Muscle layer of colon (tissue), 2 donors: Measurements from ENCODE around the gene C13orf46.

Experiments used
- H3K27ac ChIP-seq: one replicate; pipeline ENCODE4 v1.7.0; 2013; ENCODE audit warnings: low read depth, mild to moderate bottlenecking, low read length, moderate library complexity
- H3K27me3 ChIP-seq, 2 donors: one replicate each; pipeline ENCODE4 v1.7.0; 2013; ENCODE audit warnings: low read length in 2 of 2, mild to moderate bottlenecking in 2 of 2; ENCODE audit not compliant: insufficient read depth in 2 of 2, control insufficient read depth in 1 of 2
- H3K36me3 ChIP-seq: one replicate; pipeline ENCODE4 v1.7.0; 2013; ENCODE audit warnings: mild to moderate bottlenecking, low read length; ENCODE audit not compliant: insufficient read depth
- H3K4me1 ChIP-seq: one replicate; pipeline ENCODE4 v1.7.0; 2013; ENCODE audit warnings: mild to moderate bottlenecking, low read length; ENCODE audit not compliant: insufficient read depth
- H3K4me3 ChIP-seq, 2 donors: one replicate each; pipeline ENCODE4 v1.7.0; 2013; ENCODE audit warnings: low read length in 2 of 2, low read depth in 1 of 2, mild to moderate bottlenecking in 1 of 2, moderate library complexity in 1 of 2
- H3K9ac ChIP-seq: one replicate; pipeline ENCODE4 v1.7.0; 2013; ENCODE audit warnings: low read length
- H3K9me3 ChIP-seq: one replicate; pipeline ENCODE4 v1.7.0; 2013; ENCODE audit warnings: mild to moderate bottlenecking, low read length
- donor health status: abdominal sarcoma.
- donor health status: Adenocarcinoma of cecum.

The C13orf46 gene

DNA sequence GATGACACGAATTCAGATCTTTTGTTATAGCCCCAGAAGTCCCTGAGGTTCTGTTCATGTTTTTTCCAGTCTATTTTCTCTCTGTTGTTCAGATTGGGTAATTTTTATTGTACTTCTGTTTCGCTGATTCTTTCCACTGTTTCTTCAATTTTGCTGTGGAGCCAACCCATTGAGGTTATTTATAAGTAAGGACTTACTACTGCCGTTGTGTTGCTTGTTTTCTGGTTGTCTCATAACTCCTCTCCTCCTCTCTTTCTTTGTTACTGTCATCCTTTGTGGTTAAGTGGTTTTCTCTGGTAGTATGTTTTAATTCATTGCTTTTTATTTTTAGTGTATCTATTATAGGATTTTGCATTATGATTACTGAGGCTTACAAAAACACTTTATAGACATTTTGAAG, 61.3 kb downstream of the C13orf46 start:
- H3K36me3 ChIP-seq: no peaks in the 10 kb centered on the region
- H3K27ac ChIP-seq: no peak overlapping the region
- H3K27me3 ChIP-seq: peaks cover 6 to 21% of the 10 kb centered on the region in 2 donors
- H3K9ac ChIP-seq: no peak overlapping the region
- H3K9me3 ChIP-seq: no peaks in the 10 kb centered on the region
- peaks cover 5% of the 10 kb centered on the region for H3K4me1 ChIP-seq
- no peak overlapping the region for H3K4me3 ChIP-seq

DNA sequence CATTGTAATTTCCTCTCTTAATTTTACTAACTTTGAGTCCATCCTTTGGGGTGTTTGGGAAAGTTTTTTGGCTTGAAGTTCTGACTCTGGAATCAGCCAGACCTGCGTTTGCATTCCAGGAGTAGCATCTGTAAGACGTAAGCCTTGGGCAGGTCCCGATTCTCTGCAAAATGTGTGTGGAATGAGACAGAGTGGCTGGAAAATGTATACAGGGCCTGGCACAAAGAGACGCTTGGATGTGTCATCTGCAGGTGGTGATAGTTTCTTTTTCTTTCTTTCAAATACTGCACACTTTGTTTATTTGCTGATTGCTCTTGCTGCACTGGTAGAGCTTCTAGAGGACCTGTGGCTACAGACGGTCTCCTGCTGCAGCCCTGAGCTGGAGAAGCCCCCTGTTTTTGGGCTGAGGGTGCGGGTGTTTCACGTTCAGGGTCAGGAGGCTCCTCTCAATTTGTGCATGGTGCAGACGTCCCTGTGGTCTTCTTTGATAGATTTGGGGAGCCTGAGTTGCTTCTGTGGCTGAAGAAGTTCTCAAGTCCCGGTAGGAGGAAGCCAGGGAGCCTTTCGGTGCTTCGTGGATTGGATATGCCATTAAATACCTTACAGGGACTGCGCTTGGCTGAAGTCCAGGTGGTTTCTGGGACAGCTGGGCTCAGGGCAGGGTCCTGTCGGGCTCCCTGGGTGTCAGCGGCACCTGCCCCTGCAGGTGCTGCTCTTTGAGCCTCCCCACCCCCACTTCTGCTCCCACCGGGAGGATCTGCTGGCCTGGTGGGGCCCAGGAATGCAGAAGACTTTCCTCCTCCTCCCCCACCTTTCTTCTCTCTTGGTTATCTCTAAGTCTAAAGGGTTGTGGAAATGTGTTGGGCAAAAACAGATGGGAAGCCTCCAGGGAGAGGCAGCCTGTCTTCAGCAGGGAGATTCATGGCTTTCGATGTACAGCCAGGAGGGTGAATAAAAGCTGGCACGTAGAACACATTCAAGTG, 66.0 kb downstream of the C13orf46 start:
- Histone ChIP-seq H3K36me3 (no peaks in the 10 kb centered on the region), H3K27ac (no peak overlapping the region), H3K9ac (no peak overlapping the region)

DNA sequence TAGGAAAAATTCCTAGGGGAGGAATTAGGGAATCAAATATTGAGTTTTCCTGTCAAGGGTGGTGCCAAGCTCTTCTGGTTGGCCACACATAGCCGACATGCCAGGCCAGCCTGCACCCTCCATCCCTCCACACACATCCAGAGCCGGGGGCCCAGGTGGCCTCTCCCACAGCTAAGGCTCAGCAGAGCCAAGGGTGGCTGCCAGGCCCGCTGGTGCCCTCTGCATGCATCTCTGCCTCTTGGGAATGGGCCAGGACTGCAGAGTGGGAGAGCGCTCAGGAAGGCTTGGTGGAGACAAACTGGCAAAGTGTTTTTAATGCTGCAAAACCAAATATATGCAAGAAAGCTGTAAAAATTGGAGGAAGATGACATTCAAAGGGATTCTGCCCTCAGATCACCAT, 67.3 kb downstream of the C13orf46 start:
- Histone ChIP-seq H3K4me3 (no peak overlapping the region), H3K27ac (no peak overlapping the region), H3K27me3 (peaks cover 0 to 5% of the 10 kb centered on the region in 2 donors), H3K4me1 (no peaks in the 10 kb centered on the region), H3K9ac (no peak overlapping the region), H3K9me3 (no peaks in the 10 kb centered on the region), H3K36me3 (no peaks in the 10 kb centered on the region)

More for the DNA sequence above, 66.0 kb downstream of the C13orf46 start:
- H3K4me1 ChIP-seq: no peaks in the 10 kb centered on the region
- no peak overlapping the region for H3K4me3 ChIP-seq
- no peaks in the 10 kb centered on the region for H3K9me3 ChIP-seq
- H3K27me3 ChIP-seq: peaks cover 0 to 5% of the 10 kb centered on the region in 2 donors

DNA sequence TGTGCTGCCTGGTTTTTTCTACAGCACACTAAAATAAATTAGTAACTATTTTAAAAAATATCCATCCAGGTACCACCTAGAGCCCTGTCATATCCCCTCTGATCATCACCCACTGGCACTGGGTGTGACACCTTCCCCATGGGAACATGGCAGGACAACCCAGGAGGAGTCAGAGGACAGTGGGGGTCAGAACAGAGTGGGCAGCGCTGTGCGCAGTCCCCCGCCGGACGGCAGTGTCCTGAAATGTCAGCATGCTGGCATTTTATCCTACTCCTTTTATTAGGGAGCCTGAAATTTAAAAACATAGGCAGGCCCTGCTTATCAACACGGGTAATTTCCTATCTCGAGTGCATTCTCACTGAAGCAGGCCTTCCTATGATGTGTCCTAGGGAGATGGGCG, 67.9 kb downstream of the C13orf46 start:
- Histone ChIP-seq H3K36me3 (no peaks in the 10 kb centered on the region), H3K27ac (no peak overlapping the region), H3K4me3 (no peak overlapping the region), H3K9ac (no peak overlapping the region), H3K27me3 (peaks cover 0 to 5% of the 10 kb centered on the region in 2 donors), H3K4me1 (no peaks in the 10 kb centered on the region), H3K9me3 (no peaks in the 10 kb centered on the region)

DNA sequence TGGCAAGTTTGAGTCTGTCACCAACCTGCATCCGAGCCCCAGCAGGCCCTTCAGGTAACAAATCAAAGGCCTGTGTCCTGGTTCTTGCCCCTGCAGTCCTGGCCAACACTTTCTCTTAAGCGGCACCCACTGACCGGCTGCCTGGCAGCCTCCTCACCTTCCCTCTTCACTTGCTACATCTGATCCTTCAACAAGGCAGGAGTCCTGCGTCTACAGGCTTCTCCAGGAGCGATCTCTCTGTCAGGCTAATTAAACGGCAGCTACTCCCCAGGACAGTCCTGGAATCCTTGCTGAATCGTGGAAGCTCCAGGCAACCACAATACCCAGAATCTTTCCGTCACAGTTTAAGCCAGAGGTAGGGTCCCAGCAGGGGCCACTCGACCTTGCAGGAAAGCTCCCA, 68.9 kb downstream of the C13orf46 start:
- Histone ChIP-seq H3K27me3 (peaks cover 0 to 5% of the 10 kb centered on the region in 2 donors), H3K9me3 (no peaks in the 10 kb centered on the region), H3K9ac (no peak overlapping the region), H3K36me3 (no peaks in the 10 kb centered on the region), H3K4me3 (no peak overlapping the region), H3K27ac (no peak overlapping the region), H3K4me1 (no peaks in the 10 kb centered on the region)

DNA sequence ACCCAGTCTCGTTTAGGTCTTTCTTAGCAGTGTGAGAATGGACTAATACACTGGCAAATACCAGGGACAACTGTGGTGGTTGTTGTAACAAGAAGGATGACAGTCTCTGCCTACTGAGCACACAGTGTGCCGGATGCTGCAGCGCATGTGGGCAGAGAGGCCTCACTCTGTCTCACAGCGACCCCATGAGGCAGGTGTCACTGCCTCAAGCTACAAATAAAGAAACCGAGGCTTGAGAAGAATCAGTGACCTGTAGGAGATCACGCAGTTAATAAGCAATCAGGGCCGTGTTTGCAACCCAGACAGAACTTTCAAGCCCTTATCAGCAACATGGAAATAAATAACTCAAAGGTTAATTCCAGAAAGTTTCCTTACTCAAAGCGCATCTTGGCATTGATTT, 69.5 kb downstream of the C13orf46 start:
- Histone ChIP-seq H3K27me3 (peaks cover 0 to 5% of the 10 kb centered on the region in 2 donors), H3K36me3 (no peaks in the 10 kb centered on the region), H3K9ac (no peak overlapping the region), H3K9me3 (no peaks in the 10 kb centered on the region), H3K4me3 (no peak overlapping the region), H3K4me1 (no peaks in the 10 kb centered on the region), H3K27ac (no peak overlapping the region)

DNA sequence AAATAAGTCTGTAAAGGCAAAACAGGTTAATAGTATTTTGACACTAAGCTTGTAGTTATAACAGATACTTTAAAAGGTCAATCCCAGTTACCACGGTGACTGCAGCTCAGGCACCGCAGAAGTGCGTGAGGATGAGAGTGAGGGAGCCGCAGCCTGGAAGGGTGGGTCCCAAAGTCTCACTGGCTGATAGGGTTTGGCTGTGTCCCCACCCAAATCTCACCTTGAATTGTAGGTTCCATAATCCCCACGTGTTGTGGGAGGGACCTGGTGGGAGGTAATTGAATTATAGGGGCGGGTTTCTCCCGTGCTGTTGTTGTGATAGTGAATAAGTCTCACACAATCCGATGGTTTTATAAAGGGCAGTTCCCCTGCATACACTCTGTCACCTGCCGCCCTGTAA, 70.0 kb downstream of the C13orf46 start:
- H3K4me3 ChIP-seq: no peak overlapping the region
- no peak overlapping the region for H3K9ac ChIP-seq
- no peaks in the 10 kb centered on the region for H3K36me3 ChIP-seq
- H3K27me3 ChIP-seq: peaks cover 0 to 5% of the 10 kb centered on the region in 2 donors
- H3K9me3 ChIP-seq: no peaks in the 10 kb centered on the region
- no peaks in the 10 kb centered on the region for H3K4me1 ChIP-seq
- no peak overlapping the region for H3K27ac ChIP-seq
